Measurements from ENCODE around the gene PKNOX2.

DNA sequence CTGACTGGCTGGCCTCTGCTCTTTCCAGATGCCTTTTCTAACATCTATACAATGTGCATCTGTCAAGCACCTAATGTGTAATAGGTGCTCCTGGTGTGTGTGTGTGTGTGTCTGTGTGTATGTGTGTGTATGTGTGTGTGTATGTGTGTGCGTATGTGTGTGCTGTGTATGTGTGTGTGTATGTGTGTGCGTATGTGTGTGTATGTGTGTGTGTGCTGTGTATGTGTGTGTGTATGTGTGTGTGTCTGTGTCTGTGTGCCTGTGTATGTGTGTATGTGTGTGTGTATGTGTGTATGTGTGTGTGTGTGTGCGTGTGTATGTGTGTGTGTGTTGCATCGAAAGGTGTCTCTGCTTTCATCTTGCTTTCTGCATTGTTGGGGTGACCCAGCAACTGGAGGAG lies 57.9 kb downstream of the PKNOX2 start:
- TF ChIP-seq CTCF (IDR thresholded peaks at IDR 0.05), result no peak
- TF ChIP-seq EP300 (IDR thresholded peaks at IDR 0.05), result no peak
- no peak for TF ChIP-seq POLR2A (IDR thresholded peaks at IDR 0.05)
- no peak for TF ChIP-seq POLR2AphosphoS5 (IDR thresholded peaks at IDR 0.05)

Data from suprapubic skin (tissue), 4 donors.